ENCODE results near the gene AANAT.

Gene AANAT

GRCh38 chr17:76433693-76434092 lies 33.7 kb upstream of the AANAT start:
- no peak for DNase-seq (ENCODE audit: extremely low spot score)
- CTCF ChIA-PET, result no interaction called here
- POLR2A ChIA-PET, result no interaction called here
- TF ChIP-seq CTCF (IDR thresholded peaks at IDR 0.05; ENCODE audit: control extremely low read depth, extremely low read depth, low read depth, missing control alignments), result no peak

- CTCF ChIA-PET, result interaction anchor here (0.8 to 5.4 kb wide), 8 partner anchors 9 to 72 kb away, joined by 3 to 25 read pairs (median 4); no protein-coding TSS in a partner anchor
- POLR2A ChIA-PET, result no interaction called here
- DNase-seq (ENCODE audit: extremely low spot score), result no peak
- no peak for TF ChIP-seq CTCF (IDR thresholded peaks at IDR 0.05; ENCODE audit: control extremely low read depth, extremely low read depth, low read depth, missing control alignments)
Measured at GRCh38 chr17:76434870-76435269, 32.5 kb upstream of the AANAT start.

- ChIA-PET POLR2A (interaction anchor here (0.6 kb wide), 1 partner anchor 20 kb away, joined by 5 read pairs; no protein-coding TSS in a partner anchor), CTCF (interaction anchor here (1.0 to 5.4 kb wide), 6 partner anchors 8 to 71 kb away, joined by 3 to 25 read pairs (median 4); no protein-coding TSS in a partner anchor)
Measured at GRCh38 chr17:76435751-76436150, 31.7 kb upstream of the AANAT start.

GRCh38 chr17:76437467-76438402 lies 29.7 kb upstream of the AANAT start:
- POLR2A ChIA-PET, result no interaction called here
- DNase-seq (ENCODE audit: extremely low spot score), result no peak
- TF ChIP-seq CTCF (IDR thresholded peaks at IDR 0.05; ENCODE audit: control extremely low read depth, extremely low read depth, low read depth, missing control alignments), result no peak
- CTCF ChIA-PET, result interaction anchor here (1.0 to 5.4 kb wide), 7 partner anchors 11 to 41 kb away, joined by 3 to 25 read pairs (median 5); partner anchors contain the start of gene UBE2O

More at GRCh38 chr17:76435751-76436150, 31.7 kb upstream of the AANAT start:
- TF ChIP-seq CTCF (IDR thresholded peaks at IDR 0.05; ENCODE audit: control extremely low read depth, extremely low read depth, low read depth, missing control alignments), result no peak
- DNase-seq (ENCODE audit: extremely low spot score), result no peak

- TF ChIP-seq CTCF (IDR thresholded peaks at IDR 0.05; ENCODE audit: control extremely low read depth, extremely low read depth, low read depth, missing control alignments), result no peak
- DNase-seq (ENCODE audit: extremely low spot score), result no peak
- CTCF ChIA-PET, result interaction anchor here (1.3 to 5.4 kb wide), 4 partner anchors 10 to 42 kb away, joined by 3 to 25 read pairs (median 7); no protein-coding TSS in a partner anchor
- POLR2A ChIA-PET, result no interaction called here
Measured at GRCh38 chr17:76438906-76439305, 28.5 kb upstream of the AANAT start.

- ChIA-PET CTCF (interaction anchor here (1.9 to 5.4 kb wide), 3 partner anchors 9 to 42 kb away, joined by 6 to 25 read pairs (median 8); no protein-coding TSS in a partner anchor), POLR2A (no interaction called here)
- no peak for TF ChIP-seq CTCF (IDR thresholded peaks at IDR 0.05; ENCODE audit: control extremely low read depth, extremely low read depth, low read depth, missing control alignments)
Measured at GRCh38 chr17:76439314-76439928, 28.0 kb upstream of the AANAT start.

More at GRCh38 chr17:76439314-76439928, 28.0 kb upstream of the AANAT start:
- no peak for DNase-seq (ENCODE audit: extremely low spot score)

Measured in GM10248 (cell line).